ENCODE data around the gene TAS2R4.
"Not testable (repeated sequence)": the region's sequence is repeated elsewhere in the genome, so short reads cannot be mapped to it uniquely, and the experiment has no call there.

Gene TAS2R4, protein sequence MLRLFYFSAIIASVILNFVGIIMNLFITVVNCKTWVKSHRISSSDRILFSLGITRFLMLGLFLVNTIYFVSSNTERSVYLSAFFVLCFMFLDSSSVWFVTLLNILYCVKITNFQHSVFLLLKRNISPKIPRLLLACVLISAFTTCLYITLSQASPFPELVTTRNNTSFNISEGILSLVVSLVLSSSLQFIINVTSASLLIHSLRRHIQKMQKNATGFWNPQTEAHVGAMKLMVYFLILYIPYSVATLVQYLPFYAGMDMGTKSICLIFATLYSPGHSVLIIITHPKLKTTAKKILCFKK

DNA sequence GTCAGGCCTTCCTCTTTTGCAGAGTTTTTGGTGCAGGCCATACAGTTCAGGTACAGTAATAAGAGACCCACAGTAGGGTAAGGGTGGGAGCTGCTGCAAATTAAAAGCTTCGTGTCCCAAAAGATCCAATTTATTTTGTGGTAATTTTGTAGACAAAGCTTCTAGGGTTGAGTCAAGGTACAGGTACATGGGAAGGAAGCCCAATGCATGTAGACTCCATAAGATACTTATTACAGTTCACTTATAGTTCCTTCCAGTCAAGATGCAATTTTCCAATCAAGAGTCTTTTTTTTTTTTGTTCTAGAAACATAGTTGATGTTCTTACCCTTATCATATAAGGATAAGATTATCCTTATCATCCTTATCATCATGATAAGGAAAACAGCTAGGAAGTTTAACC is at the start of gene TAS2R4:
Gene TAS2R4 (plus strand): TSS at position 301 of the 400 bp plus-strand sequence. CDS start 1,815 bp downstream, outside the sequence.
- no peak for DNase-seq

DNA sequence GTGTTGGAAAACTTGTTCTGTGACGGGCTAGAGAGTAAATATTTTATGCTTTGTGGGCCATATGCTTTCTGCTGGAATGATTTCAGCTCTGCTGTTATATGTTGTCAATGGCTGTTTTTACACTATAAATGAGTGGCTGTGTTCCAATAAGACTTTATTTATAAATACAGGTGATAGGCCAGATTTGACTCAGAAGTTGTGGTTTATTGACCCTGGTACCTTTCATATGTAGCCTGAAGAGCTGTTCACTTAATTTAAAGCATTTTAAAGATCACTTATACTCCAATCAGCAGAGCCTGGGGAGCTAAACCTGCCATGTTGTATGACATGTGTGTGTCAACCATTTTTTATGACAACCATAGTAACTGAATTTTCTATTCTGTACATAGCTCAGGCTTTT is 47.5 kb upstream of the TAS2R4 start:
- no peak for DNase-seq

DNA sequence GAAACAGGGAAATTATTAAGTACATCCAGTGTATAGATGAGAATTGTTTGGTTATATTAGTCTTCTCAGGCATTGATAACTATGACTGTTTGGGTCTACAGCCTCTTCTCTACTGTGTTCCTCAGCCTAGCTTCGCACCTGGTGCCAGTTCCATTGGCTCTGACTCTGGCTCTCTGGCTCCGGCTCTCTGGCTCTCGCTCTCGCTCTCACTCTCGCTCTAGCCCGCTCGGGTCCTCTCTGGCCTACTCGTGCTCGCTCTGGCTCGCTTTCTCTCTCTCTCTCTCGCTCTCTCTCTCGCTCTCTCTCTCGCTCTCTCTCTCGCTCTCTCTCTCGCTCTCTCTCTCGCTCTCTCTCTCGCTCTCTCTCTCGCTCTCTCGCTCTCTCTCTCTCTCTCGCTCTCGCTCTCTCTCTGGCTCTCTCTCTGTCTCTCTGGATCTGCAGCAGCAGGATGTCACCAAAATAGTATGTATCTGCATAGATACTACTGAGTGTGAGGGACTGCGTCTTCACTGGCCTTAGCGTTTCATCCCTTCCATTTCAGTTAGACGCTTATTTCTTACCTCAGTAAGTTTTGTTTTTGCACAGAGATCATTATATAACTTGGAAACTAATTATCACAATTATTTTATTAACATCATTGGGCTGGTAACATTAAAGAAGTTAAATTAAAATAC is 44.9 kb upstream of the TAS2R4 start:
- no peak for DNase-seq

DNA sequence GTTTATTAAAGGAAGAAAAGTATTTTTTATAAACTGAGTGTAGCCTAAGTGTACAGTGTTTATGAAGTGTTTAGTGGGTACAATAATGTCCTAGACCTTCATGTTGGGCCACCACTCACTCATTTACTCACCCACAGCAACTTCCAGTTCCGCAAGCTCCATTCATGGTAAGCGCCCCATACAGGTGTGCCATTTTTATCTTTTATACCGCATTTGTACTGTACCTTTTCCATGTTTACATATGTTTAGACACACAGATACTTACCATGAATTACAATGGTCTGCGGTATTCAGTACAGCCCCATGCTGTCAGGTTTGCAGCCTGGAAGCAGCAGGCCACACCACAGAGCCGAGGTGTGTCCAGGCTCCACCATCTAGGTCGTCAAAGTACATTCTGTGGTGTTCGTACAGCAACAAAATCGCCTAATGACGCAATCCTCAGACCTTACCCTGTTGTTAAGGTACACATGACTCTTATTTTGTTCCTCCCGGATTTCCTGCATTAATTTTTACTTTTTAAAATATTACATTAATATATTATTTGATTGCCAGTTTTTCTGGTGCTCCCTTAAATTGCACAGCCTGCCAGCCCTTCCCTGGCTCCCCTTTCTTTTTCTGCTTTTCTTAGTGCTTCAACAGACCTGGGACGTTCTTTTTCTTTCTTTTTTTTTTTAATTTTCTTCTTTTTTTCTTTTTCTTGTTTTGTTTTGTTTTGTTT is 39.2 kb upstream of the TAS2R4 start:
- DNase-seq = peak in 2 of 3 donors; percentile 6 to 9

DNA sequence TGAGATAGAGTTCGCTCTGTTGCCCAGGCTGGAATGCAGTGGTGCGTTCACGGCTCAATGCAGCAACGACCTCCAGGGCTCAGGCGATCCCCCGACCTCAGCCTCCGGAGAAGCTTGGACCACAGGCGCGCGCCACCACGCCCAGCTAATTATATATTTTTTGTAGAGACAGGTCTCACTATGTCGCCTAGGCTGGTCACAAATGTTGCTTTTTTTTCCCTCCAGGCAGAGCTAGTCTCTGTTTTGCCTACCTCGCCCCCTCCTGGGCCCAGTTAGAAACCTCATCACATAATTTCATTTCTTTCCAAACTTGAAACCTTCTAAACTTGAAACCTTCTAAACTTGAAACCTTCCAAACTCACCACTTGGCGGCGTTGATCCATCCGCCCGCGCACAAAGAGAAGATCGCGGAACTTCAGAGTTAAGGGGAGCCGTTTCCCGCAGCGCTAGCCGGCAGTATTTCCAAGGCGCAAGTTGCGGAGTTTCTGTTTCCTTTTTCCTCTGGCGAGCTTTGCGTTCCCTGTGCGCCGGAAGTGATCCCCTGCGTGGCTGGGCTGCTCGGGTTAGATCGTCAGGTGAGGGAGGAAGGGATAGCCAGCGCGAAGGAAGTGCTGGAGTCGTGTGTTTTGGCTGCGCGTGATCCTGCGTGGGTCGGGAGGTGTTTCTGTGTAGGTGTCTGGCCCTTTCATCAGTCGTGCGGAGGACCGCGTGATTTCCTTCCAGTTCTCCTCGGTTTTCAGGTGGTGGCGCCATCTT is 38.5 kb upstream of the TAS2R4 start, which contains the start of gene SSBP1:
Gene SSBP1 (plus strand): TSS at position 523 of the 756 bp plus-strand sequence. CDS start 809 bp downstream, outside the sequence.
- peak; percentile 95 to 98 (median 98) for DNase-seq

DNA sequence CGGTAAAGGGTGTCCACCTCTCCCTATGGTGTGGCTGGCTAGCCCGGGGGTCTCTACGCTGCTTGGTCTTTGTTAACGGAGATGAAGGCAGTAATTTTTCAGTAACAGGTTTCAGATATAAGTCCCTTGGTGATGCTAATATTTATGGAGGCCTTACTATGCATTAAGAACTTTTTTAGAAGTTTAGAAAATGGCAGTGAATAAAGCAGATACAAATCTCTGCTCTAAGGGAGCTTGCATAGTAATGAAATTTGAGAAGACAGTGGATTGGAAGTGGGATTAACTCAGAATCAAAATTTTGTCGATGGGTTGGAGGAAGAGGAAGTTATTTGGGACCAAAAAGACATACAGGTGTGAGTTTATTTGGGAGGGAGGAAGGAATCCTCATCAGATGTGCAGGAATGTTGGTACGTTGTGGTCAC is 37.9 kb upstream of the TAS2R4 start:
- DNase-seq = no peak

DNA sequence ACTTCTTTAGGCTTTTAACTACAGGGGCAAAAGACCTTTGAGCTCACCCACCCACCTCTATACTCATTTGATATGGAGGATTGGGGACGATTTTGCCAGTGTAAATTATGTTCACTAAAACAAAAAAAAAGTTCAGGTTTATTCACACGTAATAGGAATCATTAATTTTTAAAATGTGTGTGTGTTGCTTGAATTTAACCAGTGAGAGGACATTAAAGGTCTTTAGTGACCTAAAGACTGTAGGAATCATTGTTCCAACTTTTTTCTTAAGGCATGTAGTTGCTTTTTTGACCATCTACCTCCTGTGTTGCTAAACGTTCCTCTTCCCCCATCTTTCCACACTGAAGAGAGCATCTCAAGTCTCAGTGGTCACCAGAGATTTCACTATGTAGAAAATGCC is 37.2 kb upstream of the TAS2R4 start:
- DNase-seq = no peak

DNA sequence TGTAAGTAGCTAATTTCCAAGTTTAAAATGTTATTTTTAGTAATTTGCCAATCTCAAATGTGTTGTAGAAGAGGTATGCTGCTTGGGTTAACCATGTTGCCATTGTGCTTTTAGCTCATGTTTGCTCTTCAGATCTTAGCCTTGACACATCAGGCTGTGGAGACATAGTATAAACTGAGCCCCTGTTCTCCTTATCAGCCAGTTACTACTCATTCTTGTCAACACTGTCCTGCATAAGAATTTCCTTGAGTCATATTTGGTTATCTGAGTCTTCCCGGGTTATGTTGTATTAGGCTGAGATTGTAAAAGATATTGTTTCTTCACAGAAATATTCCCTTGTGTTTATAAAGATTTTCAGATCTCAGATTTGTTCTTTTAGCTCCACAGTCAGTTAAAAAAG is 34.2 kb upstream of the TAS2R4 start:
- DNase-seq = no peak

DNA sequence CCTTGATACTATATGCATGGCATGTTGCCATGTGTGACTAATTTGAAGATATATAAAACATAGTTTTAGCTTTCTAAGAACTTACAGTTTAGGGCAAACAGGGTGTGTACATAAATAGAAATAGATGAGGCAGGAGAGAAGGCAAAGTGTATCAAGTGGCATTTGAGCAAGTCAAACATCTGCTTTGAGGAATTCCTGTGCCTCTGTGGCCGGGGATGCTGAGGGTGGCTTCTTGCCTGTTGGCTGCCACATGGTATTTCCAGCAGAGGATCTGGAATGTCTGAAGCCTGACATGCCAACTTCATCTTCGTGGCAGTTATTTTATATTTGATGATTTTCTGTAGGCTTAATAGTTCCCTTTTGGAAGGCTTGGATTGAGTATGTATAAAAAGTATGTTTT is 32.3 kb upstream of the TAS2R4 start:
- DNase-seq = no peak

DNA sequence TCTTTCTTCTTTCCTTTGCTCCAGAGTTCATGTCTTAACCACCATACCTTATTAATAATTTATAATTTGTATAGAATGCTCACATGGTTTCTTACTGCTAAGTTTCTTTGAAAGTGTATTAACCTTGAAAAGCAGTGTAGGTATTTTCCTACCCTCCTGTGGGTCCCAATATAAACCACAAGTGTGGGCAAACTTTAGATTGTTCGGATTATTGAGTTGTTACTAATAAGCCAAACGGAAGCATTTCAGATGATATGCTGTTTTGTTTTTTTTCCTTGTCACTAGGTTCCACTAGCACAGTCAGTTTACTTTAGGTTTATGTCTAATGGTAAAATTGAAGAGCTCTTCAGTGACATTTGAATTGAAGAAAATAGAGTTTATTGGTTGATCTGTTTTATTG is 28.1 kb upstream of the TAS2R4 start:
- no peak for DNase-seq

DNA sequence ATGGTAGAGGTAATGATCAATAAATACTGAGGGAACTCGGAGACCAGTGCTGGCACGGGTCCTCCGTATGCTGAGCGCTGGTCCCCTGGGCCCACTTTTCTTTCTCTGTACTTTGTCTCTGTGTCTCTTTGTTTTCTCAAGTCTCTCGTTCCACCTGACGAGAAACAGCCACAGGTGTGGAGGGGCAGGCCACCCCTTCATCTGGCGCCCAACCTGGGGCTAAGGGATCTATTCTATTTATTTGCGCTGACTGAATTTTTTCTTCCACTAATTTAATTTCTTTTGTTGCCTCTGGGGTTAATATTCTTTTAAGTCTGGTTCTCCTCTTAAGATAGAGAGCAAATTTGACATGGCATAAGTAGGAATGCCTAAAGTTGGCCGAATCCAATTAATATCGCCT is 24.6 kb upstream of the TAS2R4 start:
- DNase-seq = peak in 1 of 3 donors; percentile 15

DNA sequence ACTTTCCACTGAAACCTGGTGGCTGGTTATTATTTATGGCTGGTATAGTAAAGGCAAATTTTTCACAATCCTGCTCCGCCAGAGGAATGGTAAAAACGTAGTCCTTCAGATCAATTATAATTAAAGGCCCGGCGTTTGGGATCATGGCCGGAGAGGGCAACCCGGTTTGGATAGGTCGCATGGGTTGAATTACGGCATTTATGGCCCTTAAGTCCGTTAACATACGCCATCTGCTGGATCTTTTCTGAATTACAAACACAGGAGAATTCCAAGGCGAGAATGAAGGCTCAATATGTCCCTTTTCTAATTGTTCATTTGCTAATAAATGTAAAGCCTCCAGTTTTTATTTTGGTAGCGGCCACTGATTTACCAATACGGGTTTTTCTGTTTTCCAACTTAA is 23.8 kb upstream of the TAS2R4 start:
- peak in 2 of 3 donors; percentile 7 to 27 for DNase-seq

DNA sequence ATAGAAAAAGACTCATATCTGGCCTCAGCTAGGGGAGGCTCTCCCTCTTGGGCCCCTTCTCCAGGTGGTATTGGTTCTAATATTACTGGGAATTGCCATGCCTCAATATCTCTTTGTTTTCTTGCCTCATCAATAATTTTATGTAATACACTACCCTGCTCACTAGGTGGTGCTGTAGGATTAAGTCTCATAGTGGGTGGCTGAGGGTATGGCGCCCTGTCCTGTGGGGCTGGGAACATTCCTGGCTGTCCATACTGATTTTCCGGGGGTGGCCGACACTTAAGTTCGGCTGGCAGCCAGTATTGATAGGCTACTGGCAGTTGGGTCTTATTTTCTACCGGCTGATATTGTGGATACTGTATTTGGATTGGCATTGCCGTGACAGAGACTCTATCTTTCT is 21.5 kb upstream of the TAS2R4 start:
- peak; percentile 48 to 66 (median 55) for DNase-seq

DNA sequence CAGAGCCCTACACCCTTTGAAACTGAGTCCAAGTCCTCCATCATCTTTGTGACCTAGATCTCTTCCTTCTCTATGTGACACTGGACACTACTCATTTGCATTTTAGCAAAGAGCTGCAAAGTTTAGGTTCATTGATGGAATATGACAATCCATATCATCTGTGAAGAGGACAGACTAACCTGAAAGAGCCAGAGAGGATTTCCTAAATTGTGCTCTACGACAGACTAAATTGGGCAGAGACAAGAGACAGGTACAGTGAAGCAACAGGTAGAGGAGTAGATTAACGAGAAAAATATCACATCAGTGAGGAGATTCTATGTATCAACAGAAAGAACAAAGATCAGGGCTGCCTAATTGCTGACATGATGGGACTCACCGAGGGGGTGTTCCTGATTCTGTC is 12.7 kb upstream of the TAS2R4 start, which contains the start of gene TAS2R3:
Gene TAS2R3 (plus strand): TSS at position 301 of the 400 bp plus-strand sequence. CDS start 62 bp downstream, at position 363.
- DNase-seq = no peak

DNA sequence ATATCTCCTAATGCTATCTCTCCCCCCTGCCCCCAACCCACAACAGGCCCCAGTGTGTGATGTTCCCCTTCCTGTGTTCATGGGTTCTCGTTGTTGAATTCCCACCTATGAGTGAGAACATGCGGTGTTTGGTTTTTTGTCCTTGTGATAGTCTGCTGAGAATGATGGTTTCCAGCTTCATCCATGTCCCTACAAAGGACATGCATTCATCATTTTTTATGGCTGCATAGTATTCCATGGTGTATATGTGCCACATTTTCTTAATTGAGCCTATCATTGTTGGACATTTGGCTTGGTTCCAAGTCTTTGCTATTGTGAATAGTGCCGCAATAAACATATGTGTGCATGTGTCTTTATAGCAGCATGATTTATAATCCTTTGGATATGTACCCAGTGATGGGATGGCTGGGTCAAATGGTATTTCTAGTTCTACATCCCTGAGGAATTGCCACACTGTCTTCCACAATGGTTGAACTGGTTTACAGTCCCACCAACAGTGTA is 6.3 kb upstream of the TAS2R4 start:
- DNase-seq = not testable (repeated sequence)

DNA sequence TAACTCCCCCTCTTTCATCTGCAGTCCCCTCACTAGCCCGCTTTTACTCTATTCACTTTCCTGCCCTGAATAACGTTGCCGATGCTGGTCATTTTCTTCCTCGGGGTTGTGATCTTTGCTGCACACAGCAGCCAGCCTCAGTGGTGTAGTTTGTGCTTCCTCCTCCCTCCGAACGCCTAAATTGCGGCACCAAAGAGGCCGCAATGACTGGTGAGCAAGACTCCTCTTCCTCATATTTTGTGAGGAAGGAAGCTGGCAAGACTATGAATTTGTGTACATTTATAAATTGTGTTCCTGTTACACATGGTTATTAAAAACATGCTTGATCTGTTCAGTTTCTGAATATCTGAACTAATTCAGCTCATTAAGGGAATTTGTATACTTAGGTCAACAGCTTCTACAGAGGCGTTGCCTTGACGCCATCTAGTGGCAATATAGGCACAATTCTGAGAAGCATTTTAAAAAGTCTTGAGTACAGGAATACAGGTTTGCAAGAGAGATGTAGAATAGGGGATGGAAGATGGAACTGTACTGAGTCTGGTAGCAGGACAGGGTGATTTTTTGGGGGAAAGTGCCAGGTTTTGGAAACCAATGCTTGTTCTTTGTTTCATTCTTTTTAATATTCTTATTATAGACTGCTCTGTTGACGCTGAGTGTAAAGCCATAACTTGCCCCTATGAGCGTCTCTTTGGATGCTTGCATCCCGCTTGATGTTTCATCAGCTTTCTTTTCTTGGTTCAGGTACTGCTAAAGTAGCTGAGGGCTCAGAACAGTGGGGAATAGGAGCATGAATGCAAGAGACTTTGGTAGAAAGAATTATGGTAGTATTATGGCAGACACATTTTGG is 9.5 kb downstream of the TAS2R4 start:
- peak; percentile 61 to 76 (median 72) for DNase-seq

DNA sequence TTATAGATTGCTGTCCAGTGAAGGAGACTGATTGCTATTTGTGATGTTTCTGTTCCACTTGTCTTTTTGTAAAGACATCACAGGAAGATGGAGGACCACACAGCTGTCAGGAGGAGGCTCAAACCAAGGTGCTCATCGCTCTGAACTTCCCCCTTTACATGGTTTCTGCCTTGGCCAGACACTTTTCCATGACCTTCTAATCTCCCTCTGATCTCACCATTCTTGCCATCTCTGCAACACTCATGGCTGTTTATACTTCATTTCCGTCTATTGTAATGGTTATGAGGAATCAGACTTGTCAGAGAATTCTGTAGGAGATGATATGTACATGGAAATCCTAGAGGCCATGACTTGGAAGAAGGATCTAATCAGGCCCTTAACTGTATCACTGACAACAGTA is 11.8 kb downstream of the TAS2R4 start:
- no peak for DNase-seq

DNA sequence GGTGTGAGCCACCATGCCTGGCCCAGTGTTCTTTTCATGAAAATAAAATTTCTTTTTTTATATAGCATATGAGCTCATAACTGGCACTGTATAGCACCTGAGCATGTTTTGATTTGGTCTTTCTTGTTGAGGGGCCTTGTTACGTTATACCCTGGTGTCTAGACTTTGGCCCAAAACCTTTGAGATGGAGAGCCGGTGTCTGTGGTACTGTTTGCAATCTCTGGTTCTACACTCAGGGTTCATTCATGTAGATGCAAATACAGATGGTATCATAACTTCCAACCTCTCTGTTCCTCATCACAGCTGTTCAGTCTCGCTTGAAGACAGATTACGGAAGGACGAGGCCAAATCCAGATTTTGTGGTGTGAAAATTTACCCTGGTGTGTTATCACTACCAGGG is 13.4 kb downstream of the TAS2R4 start, which contains the start of gene TAS2R5:
Gene TAS2R5 (plus strand): TSS at position 301 of the 400 bp plus-strand sequence. CDS start 145 bp downstream, outside the sequence.
- no peak for DNase-seq

DNA sequence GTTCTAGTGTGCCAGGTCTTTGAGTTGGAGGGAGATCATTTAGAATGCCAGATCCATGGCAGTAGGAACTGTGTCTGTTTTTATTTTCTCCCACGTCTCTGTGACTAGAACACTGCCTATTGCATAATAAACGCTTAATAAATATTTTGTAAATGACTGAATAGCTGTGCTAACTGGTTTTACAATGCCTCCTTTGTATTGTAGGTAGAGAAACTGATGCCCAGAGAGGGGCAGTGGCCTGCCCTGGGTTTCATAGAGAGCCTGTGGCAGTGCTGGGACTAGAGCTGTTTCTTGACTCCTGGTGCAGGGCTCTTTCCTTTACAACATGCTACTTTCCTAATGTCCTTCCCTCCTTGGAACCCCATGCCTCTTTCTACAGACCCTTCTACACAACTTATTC is 16.1 kb downstream of the TAS2R4 start:
- no peak for DNase-seq

DNA sequence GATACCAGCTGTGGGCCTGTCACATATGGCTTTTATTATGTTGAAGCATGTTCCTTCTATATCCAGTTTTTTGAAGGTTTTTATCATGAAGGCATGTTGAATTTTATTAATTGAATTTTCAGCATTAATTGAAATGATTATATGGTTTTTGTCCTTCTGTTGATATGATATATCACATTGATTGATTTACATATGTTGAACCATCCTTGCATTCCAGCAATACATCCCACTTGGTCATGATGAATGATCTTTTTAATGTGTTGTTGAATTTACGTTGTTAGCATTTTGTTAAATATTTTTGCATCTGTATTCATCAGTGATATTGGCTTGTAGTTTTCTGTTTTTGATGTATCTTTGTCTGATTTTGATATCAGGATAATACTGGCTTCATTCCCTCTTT is 43.6 kb downstream of the TAS2R4 start:
- peak in 1 of 3 donors; percentile 7 for DNase-seq

DNA sequence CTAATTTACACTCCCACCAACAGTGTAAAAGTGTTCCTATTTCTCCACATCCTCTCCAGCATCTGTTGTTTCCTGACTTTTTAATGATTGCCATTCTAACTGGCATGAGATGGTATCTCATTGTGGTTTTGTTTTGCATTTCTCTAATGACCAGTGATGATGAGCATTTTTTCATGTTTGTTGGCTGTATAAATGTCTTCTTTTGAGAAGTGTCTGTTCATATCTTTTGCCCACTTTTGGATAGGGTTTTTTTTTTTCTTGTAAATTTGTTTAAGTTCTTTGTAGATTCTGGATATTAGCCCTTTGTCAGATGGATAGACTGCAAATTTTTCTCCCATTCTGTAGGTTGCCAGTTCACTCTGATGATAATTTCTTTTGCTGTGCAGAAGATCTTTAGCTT is 46.0 kb downstream of the TAS2R4 start:
- not testable (repeated sequence) for DNase-seq
